Measurements from ENCODE around the gene PIANP. TPM values are rescaled to one million over a fixed set of nuclear protein-coding genes. Genes with fewer than 3 reads are reported as not detected.

Gene PIANP
- not detected in 2 replicates for total RNA-seq

GRCh38 chr12:6700646-6701051 lies at the start of gene PIANP:
Gene PIANP (minus strand): TSS chr12:6700815. CDS start chr12:6698061, 2,754 bp downstream.

DNA sequence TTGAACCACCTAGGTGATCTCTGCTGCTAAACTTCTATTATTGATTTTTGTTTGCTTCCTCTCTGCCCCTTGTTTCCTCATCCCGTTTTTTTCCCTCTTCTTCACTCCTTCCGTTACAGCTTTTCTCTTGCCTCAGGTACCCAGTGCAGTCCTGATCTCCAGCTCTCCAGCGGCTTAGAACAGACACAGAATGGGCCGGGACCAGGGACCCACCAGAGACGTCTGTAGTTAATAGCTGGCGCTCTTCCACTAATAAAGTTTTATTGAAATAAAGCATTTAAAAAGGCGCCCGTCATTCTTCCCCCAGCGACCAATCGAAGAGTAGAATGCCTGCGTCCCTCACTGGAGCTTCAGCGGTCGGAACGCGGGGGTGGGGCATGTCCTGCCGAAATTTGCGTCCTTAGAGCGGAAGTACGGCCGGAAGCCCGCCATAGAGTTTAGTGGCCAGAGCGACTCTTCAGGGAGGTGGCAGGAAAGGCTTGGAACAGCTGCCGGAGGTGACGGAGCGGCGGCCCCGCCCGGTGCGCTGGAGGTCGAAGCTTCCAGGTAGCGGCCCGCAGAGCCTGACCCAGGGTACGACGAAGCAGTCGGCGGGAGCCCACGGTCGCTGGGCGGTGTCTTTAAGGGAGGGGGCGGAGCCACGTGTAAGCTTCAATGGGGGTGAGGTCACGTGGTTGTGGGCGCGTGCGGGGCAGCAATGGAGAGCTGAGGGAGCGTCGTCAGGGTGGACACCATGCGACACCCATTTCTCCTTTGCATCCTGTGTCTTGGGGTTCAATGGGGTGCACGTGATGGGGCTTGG lies 23.2 kb upstream of the PIANP start, which contains the start of gene COPS7A:
Gene COPS7A, plus strand, starts transcription at position 440 of the 802 bp plus-strand sequence. CDS start 611 bp downstream, outside the sequence.

DNA sequence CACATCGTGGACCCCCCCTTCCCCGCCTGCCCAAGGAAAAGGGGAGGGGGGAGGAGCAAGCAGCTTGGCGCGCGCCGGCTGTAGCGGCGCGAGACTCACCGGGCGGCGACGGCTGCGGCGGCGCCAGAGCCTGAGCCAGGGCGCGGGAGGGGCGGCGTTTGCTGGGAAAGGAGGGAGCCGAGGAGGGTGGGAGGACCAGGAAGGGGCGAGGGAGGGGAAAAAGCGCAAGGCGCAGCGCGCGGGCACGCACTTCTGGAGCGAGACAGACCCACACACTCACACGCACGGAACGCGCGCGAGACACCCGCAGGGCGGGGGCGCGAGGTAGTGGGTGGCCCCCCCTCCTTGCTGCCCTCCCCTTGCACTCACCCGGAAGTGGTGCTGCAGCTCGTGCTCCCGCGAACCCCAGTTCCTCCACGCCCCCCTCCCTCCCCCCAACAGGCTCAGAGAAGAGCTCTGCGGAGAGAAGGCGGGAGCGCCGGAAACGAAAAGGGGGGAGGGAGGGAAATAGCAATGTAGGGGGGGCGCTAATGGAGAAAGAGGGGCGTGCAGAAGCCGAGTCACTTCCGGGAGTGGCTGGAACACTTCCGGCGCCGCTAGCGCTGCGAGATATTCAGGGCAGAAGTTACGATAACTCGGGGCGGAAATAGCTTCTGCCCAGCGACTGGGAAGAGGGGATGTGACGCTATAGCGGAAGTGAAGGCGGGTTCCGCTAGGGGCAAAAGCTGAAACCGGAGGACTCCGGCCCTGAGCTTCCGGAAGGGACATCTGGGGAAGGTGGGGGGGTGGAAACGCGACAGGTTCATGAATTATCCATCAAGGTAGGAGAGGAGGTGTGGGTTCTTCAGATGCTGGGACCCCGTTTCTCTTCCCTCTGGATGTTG lies 11.4 kb downstream of the PIANP start, which contains the start of gene ZNF384:
Gene ZNF384, minus strand, starts transcription at position 377 of the 884 bp plus-strand sequence. CDS start 9,855 bp downstream, outside the sequence.

DNA sequence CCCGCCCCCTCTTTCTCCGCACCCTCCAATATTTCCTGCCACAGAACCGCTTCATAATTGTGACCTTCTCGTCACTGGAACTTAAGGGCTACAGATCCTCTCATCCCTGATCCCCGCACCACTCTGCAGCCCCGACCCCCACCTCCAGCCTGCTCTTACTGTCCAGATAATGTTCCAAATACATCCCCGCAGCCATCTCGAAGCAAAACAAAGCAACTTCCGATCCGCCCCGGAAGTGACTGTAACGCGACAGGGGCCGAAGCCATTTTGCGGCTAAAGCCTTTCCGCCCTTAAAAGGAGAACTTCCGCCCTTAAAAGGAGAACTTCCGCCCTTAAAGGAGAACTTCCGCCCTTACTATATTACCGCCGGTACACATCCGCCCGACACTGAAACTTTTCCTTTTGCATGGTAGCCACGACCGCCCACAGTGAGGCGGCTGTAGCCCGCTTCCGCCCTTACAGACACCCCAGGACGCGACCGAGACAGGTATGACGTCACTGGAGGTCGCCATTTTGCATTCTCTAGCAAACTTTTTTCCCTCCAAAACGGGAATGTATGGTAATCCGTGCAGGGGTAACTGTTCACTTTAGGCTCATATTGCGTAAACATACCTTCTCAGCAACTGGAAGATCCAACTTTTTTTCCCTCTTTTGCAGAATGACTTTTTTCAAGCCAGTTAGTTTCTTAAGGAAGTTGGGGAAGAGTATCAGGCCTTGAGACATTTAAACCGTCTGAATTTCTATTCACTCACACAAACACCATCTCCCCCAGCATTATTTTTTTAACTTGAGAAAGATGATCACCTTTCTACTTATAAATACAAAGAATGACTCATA lies 37.5 kb downstream of the PIANP start, which contains the start of gene ING4:
Gene ING4, minus strand, starts transcription at position 214 of the 837 bp plus-strand sequence. Its CDS starts 18 bp downstream, at position 196.

GRCh38 chr12:6647083-6647604 lies 53.5 kb downstream of the PIANP start, which contains the start of gene ACRBP:
Gene ACRBP (minus strand): TSS chr12:6647432. CDS start chr12:6647366, 66 bp downstream.

Other genes starting within 250 kb of the PIANP start
- gene TAPBPL, start 248.8 kb downstream of the PIANP start, total RNA-seq: 4.4 and 4.5 TPM in 2 replicates
- gene VAMP1, start 230.1 kb downstream of the PIANP start, total RNA-seq: 0.62 and 2.3 TPM in 2 replicates
- 103 and 161 TPM in 2 replicates for gene MRPL51, start 207.6 kb downstream of the PIANP start, total RNA-seq
- 36.9 and 103 TPM in 2 replicates for gene NCAPD2, start 206.7 kb downstream of the PIANP start, total RNA-seq
- 6,486 and 6,733 TPM in 2 replicates for gene GAPDH, start 166.3 kb downstream of the PIANP start, total RNA-seq
- 0.46 and 1.2 TPM in 2 replicates for gene IFFO1, start 144.8 kb downstream of the PIANP start, total RNA-seq
- 46.0 and 61.7 TPM in 2 replicates for gene NOP2, start 132.5 kb downstream of the PIANP start, total RNA-seq
- 153 and 169 TPM in 2 replicates for gene CHD4, start 93.4 kb downstream of the PIANP start, total RNA-seq
- 15.7 and 17.6 TPM in 2 replicates for gene LPAR5, start 64.9 kb downstream of the PIANP start, total RNA-seq
- gene ACRBP, start 53.4 kb downstream of the PIANP start, total RNA-seq: 0.16 TPM in 1 of 2 replicates, not detected in the other
- gene ING4, start 37.7 kb downstream of the PIANP start, total RNA-seq: 12.8 and 22.3 TPM in 2 replicates
- 11.6 and 14.3 TPM in 2 replicates for gene ZNF384, start 11.4 kb downstream of the PIANP start, total RNA-seq
- gene COPS7A, start 23.2 kb upstream of the PIANP start, total RNA-seq: 78.2 and 94.5 TPM in 2 replicates
- gene MLF2, start 52.3 kb upstream of the PIANP start, total RNA-seq: 359 and 402 TPM in 2 replicates
- gene PTMS, start 65.5 kb upstream of the PIANP start, total RNA-seq: 102 and 124 TPM in 2 replicates
- 0.08 TPM in 1 of 2 replicates, not detected in the other for gene LAG3, start 71.7 kb upstream of the PIANP start, total RNA-seq
- gene CD4, start 88.7 kb upstream of the PIANP start, total RNA-seq: not detected in 2 replicates
- gene GPR162, start 121.0 kb upstream of the PIANP start, total RNA-seq: not detected in 2 replicates
- 10.6 and 15.9 TPM in 2 replicates for gene P3H3, start 127.6 kb upstream of the PIANP start, total RNA-seq
- gene GNB3, start 140.1 kb upstream of the PIANP start, total RNA-seq: 0.47 and 0.49 TPM in 2 replicates
- gene CDCA3, start 150.5 kb upstream of the PIANP start, total RNA-seq: 16.6 and 52.9 TPM in 2 replicates
- 62.9 and 69.8 TPM in 2 replicates for gene USP5, start 151.3 kb upstream of the PIANP start, total RNA-seq
- 989 and 1,326 TPM in 2 replicates for gene TPI1, start 166.7 kb upstream of the PIANP start, total RNA-seq
- 12.8 and 13.2 TPM in 2 replicates for gene SPSB2, start 172.5 kb upstream of the PIANP start, total RNA-seq
- gene LRRC23, start 204.0 kb upstream of the PIANP start, total RNA-seq: 4.1 and 6.2 TPM in 2 replicates
- gene ENO2, start 213.8 kb upstream of the PIANP start, total RNA-seq: 0.68 and 2.1 TPM in 2 replicates
- 8.4 and 17.5 TPM in 2 replicates for gene ATN1, start 227.1 kb upstream of the PIANP start, total RNA-seq
- gene RNU7-1, start 243.0 kb upstream of the PIANP start, total RNA-seq: not detected in 2 replicates
- 146 and 147 TPM in 2 replicates for gene C12orf57, start 243.2 kb upstream of the PIANP start, total RNA-seq